CD1c-positive myeloid dendritic cell (primary cell): ENCODE data around the gene NEGR1.

Experiments used
- DNase-seq: peaks from one replicate; pipeline ENCODE4 v3.0.0-alpha.2; 2016; ENCODE audit errors: extremely low spot score

The NEGR1 gene

GRCh38 chr1:71781450-71781849 is 500.9 kb downstream of the NEGR1 start:
- no peak for DNase-seq

DNA sequence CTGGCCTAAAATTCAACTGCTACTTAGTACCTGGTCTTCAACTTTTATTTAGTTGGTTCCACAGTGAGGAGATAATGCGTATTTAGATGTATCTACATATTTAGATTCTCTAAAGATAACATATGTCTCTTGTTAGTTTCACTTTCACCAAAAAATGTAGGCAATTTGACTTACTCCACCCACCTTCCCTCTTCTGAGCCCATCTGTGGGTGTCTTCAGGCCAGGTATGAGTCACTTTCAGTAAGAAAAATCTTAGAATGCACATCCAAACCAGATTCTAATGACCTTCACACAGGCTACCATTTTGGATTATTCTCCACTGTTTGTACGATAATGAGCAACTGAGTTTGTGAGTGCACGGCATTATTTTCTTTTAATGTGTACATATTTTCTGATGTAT is 501.7 kb downstream of the NEGR1 start:
- no peak for DNase-seq

GRCh38 chr1:71778940-71779339 is 503.4 kb downstream of the NEGR1 start:
- DNase-seq: no peak

DNA sequence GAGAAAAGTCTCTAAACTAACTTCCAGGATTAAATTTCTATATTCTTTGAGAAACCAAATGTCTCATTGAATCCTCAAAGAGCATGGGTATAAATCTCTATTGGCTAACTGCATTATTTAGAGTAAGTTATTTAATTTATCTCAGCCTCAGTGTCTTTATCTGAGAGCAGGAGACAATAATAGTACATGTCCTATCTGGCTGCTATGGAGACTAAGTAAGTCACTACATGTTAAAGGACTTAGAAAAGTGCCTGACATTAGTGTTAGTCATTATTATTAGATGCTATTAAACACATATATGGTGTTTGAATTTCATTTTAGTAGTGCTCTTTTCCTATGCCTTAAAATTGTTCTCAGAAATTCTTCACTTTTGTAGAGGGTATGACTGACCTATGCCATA is 505.2 kb downstream of the NEGR1 start:
- no peak for DNase-seq

- DNase-seq: no peak
Observed at GRCh38 chr1:71774705-71775104, 507.6 kb downstream of the NEGR1 start.

DNA sequence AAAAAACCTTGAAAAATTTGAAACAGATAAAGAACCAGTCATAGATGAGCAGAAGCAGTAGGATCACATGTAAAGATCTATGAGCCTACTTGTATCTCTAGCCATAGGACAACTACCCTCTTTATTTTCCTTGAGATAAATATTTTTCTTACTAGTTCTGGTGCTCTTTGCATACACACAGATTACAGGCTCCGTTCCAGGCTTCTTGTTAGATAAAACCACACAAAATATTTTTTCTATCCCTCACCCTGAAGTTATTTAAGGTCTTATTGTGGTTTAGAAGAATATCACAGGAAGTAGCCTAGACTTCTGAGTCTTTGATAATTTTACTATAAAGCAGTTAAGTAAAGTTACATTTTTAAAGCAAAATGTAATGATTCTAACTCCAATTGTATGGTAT is 512.2 kb downstream of the NEGR1 start:
- no peak for DNase-seq

DNA sequence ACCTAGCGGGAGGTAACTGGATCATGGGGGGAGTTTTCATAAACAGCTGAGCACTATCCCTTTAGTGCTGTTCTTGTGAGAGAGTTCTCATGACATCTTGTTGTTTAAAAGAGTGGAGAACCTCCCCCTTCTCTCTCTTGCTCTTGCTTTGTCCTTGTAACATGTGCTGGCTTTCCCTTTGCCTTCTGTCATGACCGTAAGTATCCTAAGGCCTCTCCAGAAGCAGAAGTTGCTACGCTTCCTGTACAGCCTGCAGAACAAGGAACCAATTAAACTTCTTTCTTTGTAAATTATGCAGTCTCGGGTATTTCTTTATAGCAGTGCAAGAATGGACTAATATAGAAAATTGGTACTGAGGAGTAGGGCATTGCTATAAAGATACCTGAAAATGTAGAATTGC is 515.6 kb downstream of the NEGR1 start:
- DNase-seq: peak; percentile 10

GRCh38 chr1:71762514-71763255 is 519.7 kb downstream of the NEGR1 start:
- no peak for DNase-seq

DNA sequence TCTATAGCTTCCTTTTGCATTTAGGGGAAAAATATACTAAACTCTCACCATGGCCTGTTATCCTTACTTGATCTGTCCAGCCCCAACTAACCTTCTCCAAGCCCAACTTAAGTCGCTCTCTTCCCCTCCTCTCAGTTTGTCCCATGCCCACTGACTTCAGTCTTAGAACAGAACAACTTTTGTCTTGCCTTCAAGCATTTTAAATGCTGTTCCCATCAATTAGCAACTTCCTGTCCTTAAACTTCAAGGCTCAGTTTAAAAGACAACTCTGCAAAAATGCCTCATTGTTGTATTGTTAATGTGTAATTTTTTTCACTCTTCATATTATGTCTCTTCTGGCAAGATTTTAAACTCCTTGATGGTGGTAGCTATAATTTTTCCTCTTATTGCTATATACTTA is 526.9 kb downstream of the NEGR1 start:
- no peak for DNase-seq

DNA sequence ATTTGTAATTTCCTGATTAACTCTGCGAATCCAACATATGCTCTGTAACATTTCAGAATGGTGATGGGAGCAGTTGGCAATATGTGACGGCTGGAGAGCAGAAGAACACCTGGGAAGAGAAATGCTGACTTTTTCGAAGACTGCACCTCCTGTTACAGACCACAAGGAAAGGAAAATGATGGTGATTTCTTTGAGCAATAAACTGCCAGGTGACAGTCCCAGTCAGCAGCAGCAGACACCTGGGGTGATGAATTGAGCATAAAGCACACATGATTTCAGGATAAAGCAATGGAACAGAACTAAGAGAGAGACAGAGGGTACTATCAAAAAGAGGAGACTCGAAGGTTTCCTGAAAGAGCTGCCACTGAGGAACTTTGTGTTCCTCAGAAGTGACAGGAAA is 528.6 kb downstream of the NEGR1 start:
- DNase-seq: no peak

DNA sequence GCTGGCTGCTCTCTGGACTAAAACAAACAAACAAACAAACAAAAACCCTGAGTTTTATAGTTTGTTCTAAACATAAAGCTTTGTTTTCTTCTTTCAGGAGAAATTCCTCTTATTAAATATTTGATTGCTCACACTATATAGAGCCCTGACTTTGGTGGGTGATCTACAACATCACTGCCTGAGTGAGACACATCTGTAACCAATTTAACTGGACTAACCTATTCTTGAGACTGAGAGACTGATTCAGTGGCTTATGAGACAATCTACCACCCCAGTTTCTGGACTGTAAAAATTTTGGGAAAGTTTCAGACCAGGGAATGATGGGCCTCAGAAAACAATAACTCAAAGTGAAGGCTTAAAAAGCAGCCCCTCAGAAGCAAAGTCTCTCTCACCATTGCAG is 537.0 kb downstream of the NEGR1 start:
- DNase-seq: no peak

DNA sequence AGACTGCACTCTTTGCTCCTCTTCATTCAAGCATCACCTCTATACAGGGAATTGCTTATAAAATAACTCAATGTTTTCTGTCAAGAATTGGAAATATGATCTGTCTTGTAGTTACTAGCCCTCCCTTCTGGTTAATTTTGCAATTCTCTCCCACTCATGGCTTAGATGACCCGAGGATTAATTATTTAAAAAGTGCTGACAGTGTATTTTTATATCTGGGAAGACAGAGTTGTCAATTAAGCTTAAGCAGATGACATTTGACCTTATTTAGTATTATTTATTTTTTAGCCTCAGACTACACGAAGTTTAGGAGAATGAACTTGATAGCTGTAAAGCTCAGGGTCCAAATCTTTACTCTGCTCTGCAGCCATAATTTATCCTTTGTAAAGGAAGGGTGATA is 538.5 kb downstream of the NEGR1 start:
- DNase-seq: no peak

DNA sequence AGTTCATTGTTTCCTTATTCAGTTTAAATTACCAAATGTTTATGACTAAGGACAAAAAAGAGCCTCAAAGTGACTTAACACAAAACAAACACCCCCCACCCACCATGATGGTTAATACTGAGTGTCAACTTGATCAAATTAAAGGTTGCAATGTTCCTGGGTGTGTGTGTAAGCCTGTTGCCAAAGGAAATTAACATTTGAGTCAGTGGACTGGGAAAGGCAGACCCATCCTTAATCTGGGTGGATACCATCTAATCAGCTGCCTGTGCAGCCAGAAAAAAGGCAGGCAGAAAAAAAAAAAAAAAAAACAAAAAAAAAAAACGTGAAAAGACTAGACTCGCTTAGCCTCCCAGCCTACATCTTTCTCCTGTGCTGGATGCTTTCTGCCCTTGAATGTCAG is 543.4 kb downstream of the NEGR1 start:
- DNase-seq: no peak

- no peak for DNase-seq
Observed at GRCh38 chr1:71738256-71738655, 544.1 kb downstream of the NEGR1 start.

DNA sequence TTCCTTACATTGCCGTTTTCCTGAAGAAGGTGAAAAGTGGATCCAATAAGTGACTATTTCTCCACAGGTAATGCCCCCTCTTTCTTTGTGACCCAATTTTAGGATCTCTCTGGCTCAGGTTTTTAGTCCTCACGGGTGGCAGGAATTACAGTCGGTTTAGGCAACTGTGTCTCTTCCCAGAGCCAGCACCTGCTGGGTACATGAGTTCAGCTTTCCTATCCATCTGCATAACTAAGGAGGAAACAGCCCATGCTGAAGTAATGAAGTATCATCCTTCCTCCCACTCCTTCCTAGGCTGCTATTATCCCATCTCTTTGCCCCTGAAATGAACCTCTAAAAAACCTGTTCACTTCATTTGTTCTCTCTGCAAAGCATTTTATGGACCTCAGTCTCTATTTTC is 544.6 kb downstream of the NEGR1 start:
- no peak for DNase-seq

DNA sequence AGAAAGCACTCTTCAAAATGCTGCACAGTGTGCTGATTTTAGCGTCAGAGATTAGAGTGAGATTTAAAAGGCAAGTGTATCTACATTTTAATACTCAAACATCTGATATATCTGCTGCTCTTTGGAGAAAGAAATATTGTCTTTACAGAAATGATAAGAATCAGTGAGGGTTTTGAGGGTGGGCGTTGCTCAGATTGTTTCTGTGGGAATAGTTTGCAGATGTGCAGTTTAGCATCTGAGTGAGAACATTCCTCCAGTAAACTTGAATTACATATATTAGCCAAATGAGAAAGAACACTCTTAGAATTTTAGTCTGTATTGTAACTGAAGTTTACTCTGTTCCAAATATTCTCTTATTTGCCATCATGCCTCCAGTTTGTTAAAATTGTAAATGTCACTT is 549.2 kb downstream of the NEGR1 start:
- no peak for DNase-seq

DNA sequence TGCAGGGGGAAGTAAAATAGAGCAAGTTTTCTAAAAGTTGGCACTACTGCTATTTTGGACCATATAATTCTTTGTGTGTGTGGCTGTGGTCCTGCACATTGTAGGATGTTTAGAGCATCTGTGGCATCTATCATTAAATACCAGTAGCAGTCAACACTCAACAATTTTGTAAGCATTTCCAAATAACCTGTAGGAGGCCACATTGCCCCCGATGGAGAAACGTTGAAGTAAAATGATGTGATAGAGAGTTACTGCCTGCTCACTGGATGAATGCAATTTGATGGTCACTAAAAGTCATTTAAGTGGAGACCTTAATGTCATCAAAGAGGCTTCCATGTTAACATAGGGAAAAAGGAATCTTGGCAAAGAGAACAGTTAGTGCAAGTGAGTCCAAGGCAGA is 560.8 kb downstream of the NEGR1 start:
- DNase-seq: no peak

DNA sequence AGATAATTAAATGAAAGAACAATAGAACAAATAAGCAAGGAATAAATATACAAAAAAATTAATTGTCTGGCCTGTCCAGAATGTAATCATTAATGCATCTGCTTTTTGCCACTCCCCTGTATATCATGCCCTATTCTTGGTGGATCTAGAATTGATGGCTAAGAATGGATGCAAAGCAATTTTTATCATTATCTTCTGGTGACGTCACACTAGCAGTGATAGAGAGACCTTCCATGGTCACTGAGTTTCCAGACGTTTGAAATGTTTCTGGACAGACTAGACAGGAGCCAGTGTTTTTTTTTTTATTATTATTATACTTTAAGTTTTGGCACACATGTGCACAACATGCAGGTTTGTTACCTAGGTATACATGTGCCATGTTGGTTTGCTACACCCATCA is 563.0 kb downstream of the NEGR1 start:
- DNase-seq: no peak

- no peak for DNase-seq
Observed at GRCh38 chr1:71717186-71717585, 565.2 kb downstream of the NEGR1 start.

- DNase-seq: no peak
Observed at GRCh38 chr1:71711456-71711855, 570.9 kb downstream of the NEGR1 start.

DNA sequence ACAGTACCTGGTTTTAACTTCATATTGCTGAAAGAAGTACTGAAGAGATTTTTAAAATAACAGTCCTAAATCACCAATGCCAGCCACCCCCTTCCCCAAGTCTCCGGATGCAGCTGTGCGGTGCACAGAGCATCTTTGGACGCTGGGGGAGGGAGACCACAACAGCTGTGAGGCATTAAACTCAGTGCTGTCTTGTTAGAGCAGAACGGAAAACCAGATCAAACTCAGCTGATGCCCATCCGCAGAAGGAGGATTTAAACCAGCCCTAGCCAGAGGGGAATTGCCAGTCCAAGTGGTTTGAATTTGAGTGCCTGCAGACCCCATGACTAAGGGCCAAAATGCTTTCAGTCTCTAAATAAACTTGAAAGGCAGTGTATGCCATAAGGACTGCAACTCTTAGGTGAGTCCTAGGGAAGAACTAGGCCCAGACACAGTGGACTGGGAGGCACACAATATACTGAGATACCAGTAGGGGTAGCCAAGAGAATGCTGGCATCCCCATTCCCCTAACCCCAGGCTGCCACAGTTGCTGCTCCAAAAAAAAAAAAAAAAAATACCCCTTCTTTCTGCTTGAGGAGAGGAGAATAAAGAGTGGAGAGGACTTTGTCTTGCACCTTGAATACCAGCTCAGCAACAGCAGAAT is 576.2 kb downstream of the NEGR1 start:
- no peak for DNase-seq

- DNase-seq: no peak
Observed at GRCh38 chr1:71698186-71698585, 584.2 kb downstream of the NEGR1 start.

DNA sequence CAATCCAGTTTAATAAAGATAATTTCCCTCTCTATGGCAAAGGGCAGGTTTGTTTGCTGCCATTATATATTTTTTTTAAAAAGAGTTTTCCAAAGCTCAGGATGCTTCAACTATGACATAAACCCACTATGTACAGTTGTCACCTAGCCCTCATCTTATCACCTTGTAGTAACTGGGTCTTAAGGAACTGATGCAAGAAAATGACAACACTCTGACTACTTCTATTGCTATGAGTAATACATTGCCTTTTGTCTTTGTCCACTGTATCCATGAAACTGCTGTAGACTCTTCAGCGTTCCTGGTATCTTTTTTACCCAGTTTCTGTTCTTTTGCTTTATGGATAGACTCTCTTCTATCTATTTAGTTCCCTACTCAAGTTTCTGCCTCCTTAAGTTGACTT is 586.5 kb downstream of the NEGR1 start:
- DNase-seq: no peak

GRCh38 chr1:71695084-71695483 is 587.3 kb downstream of the NEGR1 start:
- no peak for DNase-seq
